Chondrocyte (in vitro differentiated cells): ENCODE data around the gene B3GNT8. TPM values are rescaled to one million over a fixed set of nuclear protein-coding genes. Genes with fewer than 3 reads are reported as not detected.

Source experiments
- DNase-seq: peaks from one replicate; pipeline ENCODE4 v3.0.0; 2021; ENCODE audit warnings: mixed read lengths, low spot score
- H3K27ac Mint-ChIP-seq: one replicate; pipeline ENCODE4 v1.8.0; 2021; ENCODE audit warnings: mild to moderate bottlenecking, moderate library complexity, mixed read lengths; ENCODE audit not compliant: unreplicated experiment
- H3K27me3 Mint-ChIP-seq: 2 replicates; pipeline ENCODE4 v1.8.0; 2021; ENCODE audit warnings: low read depth, mixed read lengths
- H3K36me3 Mint-ChIP-seq: 2 replicates; pipeline ENCODE4 v1.8.0; 2021; ENCODE audit warnings: low read depth, mixed read lengths
- H3K4me1 Mint-ChIP-seq: 2 replicates; pipeline ENCODE4 v1.8.0; 2021; ENCODE audit warnings: low read depth, mild to moderate bottlenecking, mixed read lengths
- H3K4me3 Mint-ChIP-seq: one replicate; pipeline ENCODE4 v1.8.0; 2021; ENCODE audit warnings: mild to moderate bottlenecking, moderate library complexity, mixed read lengths; ENCODE audit not compliant: unreplicated experiment
- H3K9me3 Mint-ChIP-seq: 2 replicates; pipeline ENCODE4 v1.8.0; 2021; ENCODE audit warnings: low read depth, mixed read lengths
- CTCF ChIP-seq: fragments of 200-600 bp; sonication (generic); IDR thresholded peaks from 2 replicates; pipeline ENCODE4 v1.5.0; 2021; ENCODE audit warnings: antibody characterized with exemption, mild to moderate bottlenecking, moderate library complexity
- total RNA-seq: library from RNA; stranded (reverse); gene quantifications from 3 replicates; pipeline ENCODE4 v1.2.1, GENCODE V29; 2021

Gene B3GNT8
- total RNA-seq, 1 donor from 2014 or later: 0.70 TPM

GRCh38 chr19:41422955-41423354, 4.2 kb downstream of the B3GNT8 start:
- no peak overlapping the region for H3K4me3 Mint-ChIP-seq
- H3K9me3 Mint-ChIP-seq: no peaks in the 10 kb centered on the region
- H3K4me1 Mint-ChIP-seq: peaks cover 9% of the 10 kb centered on the region
- DNase-seq: no peak
- no peaks in the 10 kb centered on the region for H3K27me3 Mint-ChIP-seq
- TF ChIP-seq CTCF: no peak
- H3K36me3 Mint-ChIP-seq: peaks cover 27% of the 10 kb centered on the region
- no peak overlapping the region for H3K27ac Mint-ChIP-seq

GRCh38 chr19:41422456-41422855, 4.7 kb downstream of the B3GNT8 start:
- DNase-seq: no peak
- Mint-ChIP-seq H3K27ac (no peak overlapping the region), H3K4me1 (peaks cover 5% of the 10 kb centered on the region), H3K4me3 (no peak overlapping the region), H3K27me3 (no peaks in the 10 kb centered on the region), H3K9me3 (no peaks in the 10 kb centered on the region), H3K36me3 (peaks cover 27% of the 10 kb centered on the region)
- no peak for TF ChIP-seq CTCF

GRCh38 chr19:41421973-41422372, 5.2 kb downstream of the B3GNT8 start:
- Mint-ChIP-seq H3K36me3 (peaks cover 29% of the 10 kb centered on the region), H3K27me3 (no peaks in the 10 kb centered on the region), H3K9me3 (no peaks in the 10 kb centered on the region), H3K27ac (no peak overlapping the region), H3K4me1 (peaks cover 3% of the 10 kb centered on the region), H3K4me3 (no peak overlapping the region)
- no peak for DNase-seq
- TF ChIP-seq CTCF: no peak

GRCh38 chr19:41421314-41421713, 5.9 kb downstream of the B3GNT8 start:
- DNase-seq: no peak
- H3K9me3 Mint-ChIP-seq: no peaks in the 10 kb centered on the region
- TF ChIP-seq CTCF: no peak
- no peaks in the 10 kb centered on the region for H3K27me3 Mint-ChIP-seq
- H3K4me3 Mint-ChIP-seq: no peak overlapping the region
- no peaks in the 10 kb centered on the region for H3K4me1 Mint-ChIP-seq
- H3K36me3 Mint-ChIP-seq: peaks cover 31% of the 10 kb centered on the region
- H3K27ac Mint-ChIP-seq: no peak overlapping the region

- H3K9me3 Mint-ChIP-seq: no peaks in the 10 kb centered on the region
- H3K27me3 Mint-ChIP-seq: no peaks in the 10 kb centered on the region
- H3K36me3 Mint-ChIP-seq: peaks cover 31% of the 10 kb centered on the region
- DNase-seq: no peak
- TF ChIP-seq CTCF: no peak
- no peak overlapping the region for H3K4me3 Mint-ChIP-seq
- H3K27ac Mint-ChIP-seq: no peak overlapping the region
- no peaks in the 10 kb centered on the region for H3K4me1 Mint-ChIP-seq
Observed at GRCh38 chr19:41420101-41420880, 6.9 kb downstream of the B3GNT8 start.
